GM12872 (cell line): ENCODE results near the gene TCF25.

ENCODE experiments used
- TF ChIP-seq, protein P1 (sequence below): IDR thresholded peaks from 3 replicates; pipeline ENCODE4 v1.5.1; 2011; ENCODE audit warnings: low read depth, mild to moderate bottlenecking, low read length, moderate library complexity; ENCODE audit not compliant: insufficient read depth

TCF25 gene

DNA sequence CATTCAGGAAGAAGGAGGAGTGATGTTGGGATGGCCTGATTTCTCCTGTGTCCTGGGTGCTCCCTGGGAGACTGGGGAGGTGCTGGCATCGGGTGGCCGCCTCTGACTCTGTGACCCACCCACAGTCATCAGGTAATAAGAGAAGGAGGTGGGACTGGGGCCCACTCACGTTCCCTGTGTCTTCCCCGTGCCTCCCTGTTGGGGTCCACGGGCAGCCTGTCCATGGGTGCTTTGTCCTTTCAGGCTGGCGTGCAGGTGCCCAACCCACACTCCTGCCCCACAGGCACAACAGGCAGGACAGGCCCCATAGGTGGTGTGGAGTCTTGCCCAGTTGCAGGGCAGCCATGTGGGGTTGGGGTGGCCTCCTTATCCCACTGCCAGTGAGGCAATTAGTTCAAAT is 79.2 kb downstream of the TCF25 start:
- TF ChIP-seq, protein P1, sequence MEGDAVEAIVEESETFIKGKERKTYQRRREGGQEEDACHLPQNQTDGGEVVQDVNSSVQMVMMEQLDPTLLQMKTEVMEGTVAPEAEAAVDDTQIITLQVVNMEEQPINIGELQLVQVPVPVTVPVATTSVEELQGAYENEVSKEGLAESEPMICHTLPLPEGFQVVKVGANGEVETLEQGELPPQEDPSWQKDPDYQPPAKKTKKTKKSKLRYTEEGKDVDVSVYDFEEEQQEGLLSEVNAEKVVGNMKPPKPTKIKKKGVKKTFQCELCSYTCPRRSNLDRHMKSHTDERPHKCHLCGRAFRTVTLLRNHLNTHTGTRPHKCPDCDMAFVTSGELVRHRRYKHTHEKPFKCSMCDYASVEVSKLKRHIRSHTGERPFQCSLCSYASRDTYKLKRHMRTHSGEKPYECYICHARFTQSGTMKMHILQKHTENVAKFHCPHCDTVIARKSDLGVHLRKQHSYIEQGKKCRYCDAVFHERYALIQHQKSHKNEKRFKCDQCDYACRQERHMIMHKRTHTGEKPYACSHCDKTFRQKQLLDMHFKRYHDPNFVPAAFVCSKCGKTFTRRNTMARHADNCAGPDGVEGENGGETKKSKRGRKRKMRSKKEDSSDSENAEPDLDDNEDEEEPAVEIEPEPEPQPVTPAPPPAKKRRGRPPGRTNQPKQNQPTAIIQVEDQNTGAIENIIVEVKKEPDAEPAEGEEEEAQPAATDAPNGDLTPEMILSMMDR = no peak

GRCh38 chr16:89953671-89954406 is 80.4 kb downstream of the TCF25 start:
- TF ChIP-seq, protein P1 = no peak

DNA sequence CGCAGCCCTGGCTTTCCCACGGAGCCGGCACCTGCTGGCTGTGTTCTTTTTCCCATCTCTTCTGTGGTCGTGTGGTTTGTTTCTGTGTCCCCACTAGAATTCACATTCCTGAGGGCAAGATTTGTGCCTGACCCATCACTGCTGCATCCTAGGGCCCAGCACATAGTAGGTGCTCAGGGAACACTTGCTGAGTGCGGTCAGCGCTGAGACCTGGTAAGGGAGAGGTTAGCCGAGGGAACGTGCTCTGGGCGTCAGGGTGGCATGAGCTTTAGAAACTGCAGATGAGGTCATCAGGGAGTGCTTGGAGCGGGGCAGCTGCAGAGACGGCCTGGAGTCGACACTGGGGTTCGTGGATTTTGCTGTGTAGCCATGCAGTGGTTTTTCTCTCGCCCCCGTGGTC is 81.1 kb downstream of the TCF25 start:
- TF ChIP-seq, protein P1 = no peak

DNA sequence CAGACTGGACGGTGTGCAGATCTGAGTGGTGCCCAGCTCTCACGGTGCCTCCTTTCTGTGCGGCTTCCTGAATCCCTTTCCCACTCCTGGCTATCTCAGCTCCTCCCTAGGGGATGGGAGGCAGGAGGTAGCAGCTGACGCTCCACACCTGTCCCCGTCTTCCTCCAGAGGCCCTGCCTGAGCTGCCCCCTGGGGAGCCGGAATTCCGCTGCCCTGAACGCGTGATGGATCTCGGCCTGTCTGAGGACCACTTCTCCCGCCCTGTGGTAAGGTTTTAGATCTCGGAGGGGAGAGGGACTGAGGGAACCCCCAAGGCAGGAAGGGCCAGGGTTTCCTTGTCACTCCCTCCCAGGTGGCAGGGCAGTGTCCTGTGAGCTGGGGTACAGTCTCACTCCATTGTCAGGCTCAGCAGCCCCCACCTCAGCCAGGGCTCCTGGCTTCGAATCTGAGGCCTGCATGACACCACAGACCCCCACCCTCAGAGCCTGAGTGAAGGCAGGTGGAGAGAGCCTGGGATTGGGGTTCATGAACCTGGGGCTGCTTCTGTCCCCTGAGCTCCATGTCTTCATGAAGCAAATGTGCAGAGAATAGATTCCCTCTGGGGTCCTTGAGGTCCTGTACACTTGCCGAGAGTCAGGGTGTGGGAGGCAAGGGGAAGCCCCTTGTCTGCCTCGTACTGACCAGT is 81.8 kb downstream of the TCF25 start:
- TF ChIP-seq, protein P1 = no peak

GRCh38 chr16:89956505-89957215 is 83.3 kb downstream of the TCF25 start:
- TF ChIP-seq, protein P1 = no peak

DNA sequence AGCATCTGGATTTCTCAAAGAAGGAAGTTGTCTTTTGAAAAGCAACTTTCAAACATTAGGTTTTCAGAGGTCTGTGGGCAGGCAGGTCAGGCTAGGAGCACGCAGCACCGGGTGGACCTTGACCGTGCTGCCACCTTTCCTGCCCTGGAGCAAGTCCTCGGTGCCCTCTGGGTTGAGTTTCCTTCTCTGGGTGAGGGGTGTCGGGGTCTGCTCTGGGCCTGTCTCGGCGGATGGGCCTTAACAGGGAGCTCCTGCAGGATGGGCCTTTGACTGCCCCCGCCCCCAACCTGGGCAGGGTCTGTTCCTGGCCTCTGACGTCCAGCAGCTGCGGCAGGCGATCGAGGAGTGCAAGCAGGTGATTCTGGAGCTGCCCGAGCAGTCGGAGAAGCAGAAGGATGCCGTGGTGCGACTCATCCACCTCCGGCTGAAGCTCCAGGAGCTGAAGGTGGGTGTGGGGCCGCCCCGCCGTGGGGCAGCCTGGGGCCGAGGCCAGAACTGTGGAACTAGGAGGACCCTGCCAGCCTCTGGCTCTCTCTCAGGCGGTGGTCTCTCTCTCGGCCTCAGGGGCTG is 83.9 kb downstream of the TCF25 start:
- TF ChIP-seq, protein P1 = no peak

DNA sequence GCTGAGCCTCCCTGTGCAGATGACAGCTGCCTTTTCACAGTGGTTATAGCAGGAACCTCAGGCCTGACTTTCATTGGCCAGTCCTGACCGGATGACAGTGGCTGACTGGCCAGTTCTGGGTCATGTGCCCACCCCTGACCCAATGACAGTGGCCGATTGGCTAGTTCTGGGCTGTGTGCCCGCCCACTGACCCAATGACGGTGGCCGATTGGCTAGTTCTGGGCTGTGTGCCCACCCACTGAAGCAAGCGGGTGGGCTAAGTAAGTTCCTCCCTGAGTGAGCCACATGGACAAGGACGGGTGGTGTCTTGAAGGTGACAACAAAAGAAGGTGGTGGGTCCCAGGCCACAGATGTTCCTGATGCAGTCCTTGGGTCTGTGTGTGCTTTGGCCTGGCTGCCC is 84.7 kb downstream of the TCF25 start:
- TF ChIP-seq, protein P1 = no peak
